Stimulated activated CD4-positive, alpha-beta T cell treated with anti-CD3 and anti-CD28 coated beads, Interleukin-4, amount 100 ng/mL, for 48 hours (primary cell): ENCODE data around the gene TIMM44.
A peak's percentile ranks its signal among the peaks of the same experiment; 100 is the strongest.
"Not testable (repeated sequence)": the region's sequence is repeated elsewhere in the genome, so short reads cannot be mapped to it uniquely, and the experiment has no call there.

Experiments
- DNase-seq, 2 donors: peaks; one replicate each; pipeline ENCODE4 v3.0.0-alpha.2; 2020; ENCODE audit warnings: low read depth in 2 of 2

The TIMM44 gene

GRCh38 chr19:7977021-7977722 is 33.7 kb upstream of the TIMM44 start:
- no peak for DNase-seq

GRCh38 chr19:7976461-7976860 is 33.0 kb upstream of the TIMM44 start:
- DNase-seq, result no peak

DNA sequence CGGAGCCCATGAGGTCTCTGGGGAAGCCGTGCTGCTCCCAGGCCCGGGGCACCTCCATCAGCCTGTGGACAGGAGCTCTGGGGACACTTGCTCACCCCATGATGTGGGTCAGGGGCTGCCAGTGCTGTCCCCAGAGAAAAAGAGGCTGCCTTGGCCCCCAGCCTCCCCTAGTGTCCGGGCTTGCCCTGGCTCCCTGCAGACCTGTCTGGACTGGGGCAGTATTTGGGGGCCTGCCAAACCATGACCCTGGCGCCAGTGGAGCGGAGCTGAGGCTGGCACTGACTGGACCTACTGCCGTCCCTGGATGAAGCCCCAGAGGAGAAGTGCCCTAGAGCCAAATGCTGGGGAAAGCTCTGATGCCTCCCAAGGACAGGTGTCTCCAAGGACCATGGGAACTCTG is 31.6 kb upstream of the TIMM44 start:
- no peak for DNase-seq

GRCh38 chr19:7973883-7974282 is 30.4 kb upstream of the TIMM44 start:
- no peak for DNase-seq

DNA sequence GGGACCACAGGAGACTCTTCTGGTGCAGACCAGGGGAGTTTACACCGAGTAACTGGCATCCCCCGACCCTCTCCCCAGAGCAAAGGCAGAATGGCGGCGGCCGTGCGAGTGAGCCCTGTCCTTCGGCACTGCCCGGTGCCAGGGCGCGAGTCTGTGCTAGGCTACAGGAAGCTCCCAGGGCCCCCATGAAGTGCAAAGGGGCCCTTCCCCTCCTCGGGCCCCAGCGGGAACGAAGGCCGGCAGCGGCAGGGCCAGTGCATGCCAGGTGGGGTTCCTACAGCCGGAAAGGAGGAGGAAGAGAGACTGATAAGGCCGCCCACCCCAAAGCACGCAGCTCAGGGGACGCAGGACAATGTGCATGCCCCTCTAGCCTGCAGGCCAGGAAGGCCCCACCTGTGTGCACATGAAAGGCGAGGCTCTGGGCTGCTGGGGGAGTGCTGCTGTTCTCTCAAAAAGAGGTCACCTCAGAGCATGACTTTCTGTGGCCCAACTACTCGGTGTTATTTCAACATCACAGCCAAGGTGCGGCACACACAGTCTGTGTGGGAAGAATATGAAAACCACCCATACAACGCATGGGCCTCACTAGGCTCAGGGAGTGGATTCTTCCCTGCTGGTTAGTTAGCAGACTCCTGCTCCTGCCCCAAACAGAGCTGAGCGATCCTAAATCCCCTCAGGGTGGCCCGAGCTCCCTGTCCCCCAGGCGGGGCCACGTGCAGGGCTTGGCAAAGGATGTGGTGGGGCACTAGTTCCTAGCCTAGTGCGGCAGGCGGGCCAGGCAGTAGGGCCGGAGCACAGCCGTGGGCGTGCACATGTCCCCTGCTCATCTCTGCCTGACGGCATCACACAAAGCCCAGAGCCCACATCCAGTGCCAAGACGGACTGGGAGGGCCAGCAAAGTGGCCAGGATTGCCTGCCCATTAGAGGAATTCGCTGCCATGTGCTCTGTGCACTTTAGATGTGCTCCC is 28.4 kb upstream of the TIMM44 start:
- no peak for DNase-seq

- peak; percentile 15 to 21 for DNase-seq
Observed at GRCh38 chr19:7970716-7971448, 27.4 kb upstream of the TIMM44 start.

- no peak for DNase-seq
Observed at GRCh38 chr19:7969555-7969939, 26.1 kb upstream of the TIMM44 start.

DNA sequence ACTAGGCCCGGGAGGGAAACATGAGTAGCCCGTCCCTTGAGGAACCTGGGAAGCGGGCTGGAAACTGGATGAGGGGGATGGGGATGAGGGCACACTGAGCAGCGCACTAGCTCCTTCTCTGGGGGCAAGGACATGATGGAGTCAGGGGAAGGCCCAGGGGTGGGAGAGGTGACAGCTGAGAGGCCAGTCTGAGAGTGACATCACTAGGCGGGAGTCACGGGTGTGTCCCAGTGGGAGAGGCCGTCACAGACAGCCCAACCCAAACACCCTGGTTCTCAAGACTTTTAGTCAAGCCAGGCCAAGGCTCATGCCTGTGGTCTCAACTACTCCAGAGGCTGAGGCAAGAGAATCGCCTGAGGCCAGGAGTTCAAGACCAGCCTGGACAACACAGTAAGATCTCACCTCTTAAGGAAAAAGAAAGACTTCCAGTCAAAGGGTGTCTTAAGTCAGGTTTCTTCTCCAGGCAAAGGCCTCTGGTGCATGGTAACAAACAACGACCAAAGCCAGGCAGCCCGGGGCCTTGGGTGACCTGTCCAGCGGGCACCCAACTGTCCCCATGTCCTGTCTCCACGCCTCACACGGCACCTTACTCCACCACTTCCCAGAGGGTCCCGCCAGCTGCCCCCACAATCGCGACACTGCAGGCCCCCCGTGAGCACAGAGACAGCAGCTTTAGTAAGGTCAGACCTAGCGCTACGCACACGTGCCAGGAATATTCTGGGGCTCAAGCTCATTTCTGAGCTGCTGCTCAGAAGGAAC is 25.5 kb upstream of the TIMM44 start:
- DNase-seq, result no peak

DNA sequence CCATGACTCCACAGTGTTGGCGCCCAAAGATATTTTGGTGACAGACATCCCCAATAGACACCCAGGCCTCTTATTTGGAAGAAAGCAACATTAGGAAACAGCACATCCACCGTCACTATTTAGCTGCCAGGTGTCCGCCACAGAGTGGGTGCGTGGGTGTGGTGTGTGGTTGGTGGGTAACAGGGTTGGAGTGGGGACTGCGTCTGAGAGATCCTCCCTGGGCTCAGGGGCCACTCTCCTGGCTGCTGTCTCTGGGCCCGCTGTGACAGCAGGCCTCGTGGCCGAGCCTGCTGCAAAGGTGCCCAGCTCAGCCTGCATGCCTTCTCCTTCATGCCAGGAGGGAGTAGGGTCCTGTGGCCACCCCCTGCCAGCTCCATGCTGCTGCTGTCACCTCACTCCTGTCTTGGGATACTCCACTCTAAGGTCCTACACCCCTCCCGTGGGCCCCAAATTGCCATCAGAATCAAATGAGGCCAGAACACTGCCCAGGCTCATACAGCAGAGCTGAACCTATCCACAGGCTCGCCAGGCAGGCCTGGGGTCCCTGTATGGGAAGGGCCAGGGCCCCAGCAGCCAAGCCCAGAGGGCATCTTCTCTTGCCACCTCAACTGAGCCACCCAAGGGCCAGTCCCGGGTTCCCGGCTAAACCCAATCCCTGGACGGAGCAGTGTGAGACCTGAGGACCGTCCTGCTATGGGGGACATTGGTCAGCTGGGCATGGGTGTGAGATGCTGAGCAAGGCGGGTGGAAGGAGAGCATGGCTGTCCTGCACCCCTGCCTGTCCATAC is 24.7 kb upstream of the TIMM44 start:
- no peak for DNase-seq

GRCh38 chr19:7965921-7966665 is 22.6 kb upstream of the TIMM44 start:
- DNase-seq, result no peak

GRCh38 chr19:7965259-7965841 is 21.9 kb upstream of the TIMM44 start:
- no peak for DNase-seq

- DNase-seq, result no peak
Observed at GRCh38 chr19:7963566-7963965, 20.1 kb upstream of the TIMM44 start.

DNA sequence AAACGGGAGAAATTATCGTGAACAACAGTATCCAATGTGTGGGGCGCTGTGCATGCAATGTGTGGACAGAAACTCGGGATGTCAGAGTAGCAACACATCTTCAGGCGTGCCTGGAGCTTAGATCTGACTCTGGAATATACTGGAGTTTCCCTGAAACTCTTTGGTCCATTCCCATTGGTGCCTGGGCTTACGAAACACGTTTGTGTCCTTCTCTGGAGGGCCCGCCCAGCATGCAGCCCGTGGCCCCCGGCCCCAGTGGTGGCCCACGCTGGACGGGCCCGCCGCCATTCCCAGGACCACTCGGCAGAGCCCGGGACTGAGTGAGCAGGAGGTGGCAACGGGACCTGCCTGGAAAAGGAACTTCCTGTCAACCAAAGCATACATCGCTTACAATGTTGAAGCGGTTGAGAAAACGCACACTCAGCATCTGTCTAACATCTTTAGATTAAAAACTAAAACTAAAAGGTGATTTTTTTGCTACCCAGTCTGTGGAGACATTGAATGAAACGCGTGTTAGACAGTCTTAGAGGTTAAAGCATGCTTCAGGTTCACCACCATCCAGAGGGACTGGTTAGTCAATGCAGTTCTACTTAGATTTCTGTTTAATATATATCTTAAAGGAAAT is 19.3 kb upstream of the TIMM44 start:
- no peak for DNase-seq

GRCh38 chr19:7961920-7962626 is 18.6 kb upstream of the TIMM44 start:
- no peak for DNase-seq

- DNase-seq, result not testable (repeated sequence)
Observed at GRCh38 chr19:7961082-7961481, 17.6 kb upstream of the TIMM44 start.

DNA sequence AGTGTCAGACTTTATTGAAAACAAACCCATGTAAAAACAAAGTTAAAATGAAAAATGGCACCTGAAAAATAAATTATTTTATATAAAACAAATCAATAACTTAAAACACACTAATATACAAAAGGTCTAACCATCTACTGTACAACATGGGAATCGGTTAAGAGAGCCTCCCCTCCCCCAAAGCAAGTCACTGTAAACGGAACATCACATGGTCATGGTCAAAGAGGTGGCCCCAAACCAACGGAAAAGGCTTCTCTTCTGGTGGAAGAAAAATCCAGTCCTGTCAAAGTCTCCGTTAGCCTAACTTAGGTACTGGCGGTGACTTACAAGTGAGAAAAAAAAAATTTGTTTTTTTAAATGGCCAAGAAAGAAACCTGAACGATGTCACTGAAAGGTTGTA is 15.7 kb upstream of the TIMM44 start:
- DNase-seq, result no peak

GRCh38 chr19:7955696-7956095 is 12.2 kb upstream of the TIMM44 start:
- DNase-seq, result no peak

DNA sequence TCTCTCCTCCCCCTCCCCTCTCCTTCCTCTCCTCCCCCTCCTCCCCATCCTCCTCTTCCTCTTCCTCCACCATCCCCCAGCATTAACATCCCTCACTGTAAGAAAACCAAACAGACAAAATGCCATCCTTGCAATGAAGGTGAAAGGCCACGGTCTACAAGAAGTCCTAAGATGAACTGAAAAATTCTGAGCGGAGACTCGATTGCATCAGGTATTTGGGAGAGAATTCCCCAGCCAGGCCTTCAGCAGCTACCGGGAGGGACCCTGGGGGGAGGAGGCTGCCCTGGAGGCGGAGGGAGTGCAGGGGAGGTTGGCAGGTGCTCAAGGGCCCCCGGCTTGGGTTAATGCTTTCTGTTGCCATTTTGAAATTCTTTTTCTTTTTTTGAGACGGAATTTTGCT is 10.1 kb upstream of the TIMM44 start:
- DNase-seq, result no peak

DNA sequence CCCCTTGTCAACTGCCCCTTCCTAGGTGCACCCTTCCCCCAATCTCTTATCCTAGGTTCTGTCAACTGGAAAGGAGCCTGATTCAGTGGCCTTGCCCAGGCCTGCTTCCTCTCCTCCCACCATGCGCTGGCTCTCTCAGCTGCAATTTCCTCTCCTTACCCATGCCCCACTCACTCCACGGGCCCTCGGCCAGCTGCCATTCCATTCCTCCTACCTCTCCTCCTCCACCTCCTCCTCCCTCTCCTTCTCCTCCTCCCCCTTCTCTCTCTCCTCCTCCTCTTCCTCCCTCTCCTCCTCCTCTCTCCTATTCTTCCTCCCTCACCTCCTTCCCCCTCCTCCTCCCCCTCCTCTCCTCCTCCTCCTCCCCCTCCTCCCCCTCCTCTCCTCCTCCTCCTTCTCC is 9.6 kb upstream of the TIMM44 start:
- no peak for DNase-seq
